Mucosa of descending colon (tissue), 3 donors: Measurements from ENCODE around the gene ARMS2. TPM values are rescaled to one million over a fixed set of nuclear protein-coding genes. Genes with fewer than 3 reads are reported as not detected.

Source experiments
- ATAC-seq: fragments of 200-7000 bp; cut with Tn5 transposase; one replicate; pipeline ENCODE4 v1.9.1; 2020; ENCODE audit warnings: mild to moderate bottlenecking, moderate library complexity
- DNase-seq, 3 donors: peaks; one replicate each; pipeline ENCODE4 v3.0.0-alpha.2; 2020
- H3K36me3 ChIP-seq: fragments of 200-600 bp; one replicate; pipeline ENCODE4 v1.8.0; 2021; ENCODE audit warnings: low read depth, mild to moderate bottlenecking
- H3K4me1 ChIP-seq: fragments of 200-600 bp; one replicate; pipeline ENCODE4 v1.8.0; 2021; ENCODE audit warnings: low read depth, mild to moderate bottlenecking
- H3K4me3 ChIP-seq: fragments of 200-600 bp; one replicate; pipeline ENCODE4 v1.8.0; 2021; ENCODE audit warnings: mild to moderate bottlenecking
- H3K9me3 ChIP-seq: fragments of 200-600 bp; one replicate; pipeline ENCODE4 v1.8.0; 2021; ENCODE audit warnings: mild to moderate bottlenecking
- intact Hi-C, 2 donors: fragments of 100-400 bp; cut with DNase I in 1 of 2; cut with micrococcal nuclease in 1 of 2; formaldehyde crosslinking; loops; one replicate each; pipeline versions ENCODE4 v1.11.0 to v1.11.1; 2022; cut with DNase I, micrococcal nuclease
- total RNA-seq, 3 donors: library from RNA; stranded (reverse); fragmentation: NEBNext Ultra II Directional in 2 of 3; extraction: Animal tissue kit (Norgen Biotek cat#: 25700) in 2 of 3; gene quantifications; one replicate each; pipeline versions ENCODE4 v1.2.1 to v1.2.4, GENCODE V29; 2021 to 2023
- TF ChIP-seq, protein P1 (sequence below): fragments of 200-600 bp; IDR thresholded peaks from one replicate; pipeline ENCODE4 v1.8.0; 2022; ENCODE audit warnings: antibody characterized with exemption, mild to moderate bottlenecking
- donor health status: DM: no; HTN: no; CAD: no; lungs with moderate emphysema.
- donor health status: DM: no; HTN: no; CAD: no.
- donor health status: DM: no; HTN: yes; CAD: no.

Gene ARMS2
- total RNA-seq, 3 donors from 2014 or later = not detected

DNA sequence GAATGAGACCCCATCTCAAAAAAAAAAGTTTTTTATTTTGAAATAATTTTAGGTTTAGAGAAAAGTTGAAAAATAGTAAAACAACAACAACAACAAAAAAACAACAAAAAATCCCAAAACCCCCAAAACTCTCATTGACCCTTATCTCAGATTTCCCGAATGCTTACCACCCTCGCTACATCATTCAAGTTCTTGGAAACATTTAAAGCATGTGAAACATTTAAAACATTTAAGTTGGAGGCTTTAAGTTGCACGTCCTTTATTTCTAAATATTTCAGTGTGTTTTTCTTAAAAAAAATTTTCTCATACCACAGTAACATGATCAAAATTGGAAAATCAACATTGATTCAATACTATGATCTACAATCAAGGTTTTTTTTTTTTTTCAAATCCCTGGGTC is 382 bp upstream of the ARMS2 start:
- no peaks in the 10 kb centered on the region for H3K9me3 ChIP-seq
- TF ChIP-seq, protein P1, sequence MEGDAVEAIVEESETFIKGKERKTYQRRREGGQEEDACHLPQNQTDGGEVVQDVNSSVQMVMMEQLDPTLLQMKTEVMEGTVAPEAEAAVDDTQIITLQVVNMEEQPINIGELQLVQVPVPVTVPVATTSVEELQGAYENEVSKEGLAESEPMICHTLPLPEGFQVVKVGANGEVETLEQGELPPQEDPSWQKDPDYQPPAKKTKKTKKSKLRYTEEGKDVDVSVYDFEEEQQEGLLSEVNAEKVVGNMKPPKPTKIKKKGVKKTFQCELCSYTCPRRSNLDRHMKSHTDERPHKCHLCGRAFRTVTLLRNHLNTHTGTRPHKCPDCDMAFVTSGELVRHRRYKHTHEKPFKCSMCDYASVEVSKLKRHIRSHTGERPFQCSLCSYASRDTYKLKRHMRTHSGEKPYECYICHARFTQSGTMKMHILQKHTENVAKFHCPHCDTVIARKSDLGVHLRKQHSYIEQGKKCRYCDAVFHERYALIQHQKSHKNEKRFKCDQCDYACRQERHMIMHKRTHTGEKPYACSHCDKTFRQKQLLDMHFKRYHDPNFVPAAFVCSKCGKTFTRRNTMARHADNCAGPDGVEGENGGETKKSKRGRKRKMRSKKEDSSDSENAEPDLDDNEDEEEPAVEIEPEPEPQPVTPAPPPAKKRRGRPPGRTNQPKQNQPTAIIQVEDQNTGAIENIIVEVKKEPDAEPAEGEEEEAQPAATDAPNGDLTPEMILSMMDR = no peak
- no peaks in the 10 kb centered on the region for H3K4me1 ChIP-seq
- no peaks in the 10 kb centered on the region for H3K36me3 ChIP-seq
- no peak for DNase-seq
- intact Hi-C loops = loop anchor here in 1 of 2 donors (10.0 kb wide), 1 partner anchor 111 kb away; the partner anchor contains the start of gene DMBT1
- H3K4me3 ChIP-seq = no peak overlapping the region
- no peak for ATAC-seq

DNA sequence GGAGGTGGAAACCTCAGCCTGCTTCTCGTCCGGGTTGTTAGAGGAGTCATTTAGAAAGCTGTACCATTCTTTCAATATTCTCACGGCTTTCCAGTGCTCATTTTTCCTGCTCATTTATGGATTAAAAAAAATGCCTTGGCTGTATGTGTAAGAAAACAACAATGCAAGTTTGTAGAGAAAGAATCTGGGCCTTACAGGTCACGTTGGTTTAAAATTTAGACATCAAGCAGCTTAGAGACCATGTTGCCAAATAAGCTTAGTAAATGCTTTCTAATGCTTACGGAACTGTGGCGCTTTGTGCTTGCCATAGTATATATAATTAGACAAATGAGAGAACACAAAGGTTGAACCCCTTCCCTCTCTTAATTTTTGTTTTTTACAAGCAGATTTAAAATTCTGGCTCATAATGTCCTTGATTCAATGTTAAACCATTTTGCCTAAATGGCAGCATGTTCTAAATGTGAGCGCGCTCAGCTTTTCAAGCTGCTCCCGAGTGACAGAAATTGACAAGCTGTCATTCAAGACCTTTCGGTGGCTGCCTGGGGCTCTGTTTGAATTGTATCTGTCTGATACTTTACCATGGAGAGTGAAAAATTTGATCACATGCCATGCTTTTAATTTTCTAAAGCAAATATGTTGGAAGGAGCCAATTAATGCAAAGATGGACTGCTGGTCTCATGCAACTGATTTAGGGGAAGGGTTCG is 1.1 kb downstream of the ARMS2 start:
- ATAC-seq = no peak
- intact Hi-C loops = loop anchor here in 1 of 2 donors (10.0 kb wide), 1 partner anchor 109 kb away; the partner anchor contains the start of gene DMBT1
- Histone ChIP-seq H3K4me3 (no peak overlapping the region), H3K9me3 (no peaks in the 10 kb centered on the region), H3K36me3 (no peaks in the 10 kb centered on the region), H3K4me1 (peaks cover 2% of the 10 kb centered on the region)
- no peak for DNase-seq
- TF ChIP-seq, protein P1 = no peak

DNA sequence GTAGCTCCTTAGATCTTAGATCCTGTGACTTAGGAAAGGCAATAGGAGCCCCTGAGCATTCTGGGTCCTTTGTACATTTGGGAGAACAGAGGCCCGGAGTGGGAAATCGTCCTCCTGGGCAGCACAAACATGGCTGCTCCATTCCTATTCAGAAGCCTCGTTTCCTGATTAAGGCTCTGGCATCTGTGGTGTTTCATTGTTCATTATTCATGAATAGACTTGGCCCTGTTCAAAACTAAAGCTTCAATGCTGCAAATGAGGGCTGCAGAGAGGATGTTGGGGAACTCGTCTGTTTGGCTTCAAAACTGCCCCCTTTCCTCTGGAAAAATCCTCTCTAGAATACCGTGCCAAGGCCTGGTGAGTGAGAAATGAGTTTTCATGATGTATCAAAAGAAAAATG is 3.5 kb downstream of the ARMS2 start:
- Histone ChIP-seq H3K9me3 (no peaks in the 10 kb centered on the region), H3K36me3 (no peaks in the 10 kb centered on the region), H3K4me1 (peaks cover 12% of the 10 kb centered on the region), H3K4me3 (no peak overlapping the region)
- no peak for DNase-seq
- no peak for ATAC-seq
- TF ChIP-seq, protein P1 = no peak
- intact Hi-C loops = loop anchor here in 1 of 2 donors (10.0 kb wide), 1 partner anchor 107 kb away; the partner anchor contains the start of gene DMBT1

- H3K4me3 ChIP-seq = no peak overlapping the region
- TF ChIP-seq, protein P1 = no peak
- H3K36me3 ChIP-seq = no peaks in the 10 kb centered on the region
- intact Hi-C loops = loop anchor here in 1 of 2 donors (10.0 kb wide), 1 partner anchor 106 kb away; the partner anchor contains the start of gene DMBT1
- no peak for DNase-seq
- no peaks in the 10 kb centered on the region for H3K9me3 ChIP-seq
- no peak for ATAC-seq
- H3K4me1 ChIP-seq = peaks cover 15% of the 10 kb centered on the region
These were observed 4.2 kb downstream of the ARMS2 start for GRCh38 chr10:122458693-122459092.

- Histone ChIP-seq H3K4me1 (peaks cover 15% of the 10 kb centered on the region), H3K9me3 (no peaks in the 10 kb centered on the region), H3K36me3 (no peaks in the 10 kb centered on the region), H3K4me3 (no peak overlapping the region)
- intact Hi-C loops = loop anchor here in 1 of 2 donors (10.0 kb wide), 1 partner anchor 105 kb away; the partner anchor contains the start of gene DMBT1
- ATAC-seq (no peak), DNase-seq (no peak)
- TF ChIP-seq, protein P1 = no peak
These were observed 5.3 kb downstream of the ARMS2 start for GRCh38 chr10:122459561-122460273.
